ENCODE data around the gene HPSE2. TPM values are rescaled to one million over a fixed set of nuclear protein-coding genes. Genes with fewer than 3 reads are reported as not detected.

HPSE2 gene
- total and polyA plus RNA-seq, 4 donors = 0.05 TPM; not detected in 3

GRCh38 chr10:98613446-98613845 is 622.2 kb downstream of the HPSE2 start:
- Histone ChIP-seq H3K36me3 (ENCODE audit: control insufficient read depth in 4 of 4, insufficient read depth in 3 of 4, low read depth in 1 of 4, low read length in 3 of 4) (no peaks in the 10 kb centered on the region), H3K4me1 (ENCODE audit: control insufficient read depth in 4 of 4, insufficient read depth in 4 of 4, low read length in 3 of 4) (no peaks in the 10 kb centered on the region), H3K27ac (ENCODE audit: low read depth in 1 of 2, low read length in 2 of 2) (no peak overlapping the region), H3K27me3 (ENCODE audit: control insufficient read depth in 4 of 4, insufficient read depth in 4 of 4, low read length in 3 of 4) (no peaks in the 10 kb centered on the region), H3K9ac (ENCODE audit: low read depth in 1 of 2, low read length in 2 of 2) (no peak overlapping the region), H3K9me3 (ENCODE audit: control insufficient read depth in 4 of 4, low read length in 3 of 4) (peaks cover 0 to 1% (median 0%) of the 10 kb centered on the region in 4 donors), H3K4me3 (ENCODE audit: low read depth in 1 of 3, low read length in 3 of 3) (no peak overlapping the region)
- 84% methylated on average over 1 of the region's 1 CpG for WGBS
- TF ChIP-seq ATF3 (IDR thresholded peaks at IDR 0.05) = no peak
- TF ChIP-seq EGR1 (IDR thresholded peaks at IDR 0.05; ENCODE audit: low read depth in 2 of 2) = no peak
- no peak for TF ChIP-seq RXRA (IDR thresholded peaks at IDR 0.05)
- no peak for TF ChIP-seq TAF1 (conservative IDR thresholded peaks at IDR 0.05)
- TF ChIP-seq JUND (IDR thresholded peaks at IDR 0.05) = no peak
- TF ChIP-seq YY1 (IDR thresholded peaks at IDR 0.05) = no peak
- TF ChIP-seq NR2F2 (IDR thresholded peaks at IDR 0.05) = no peak
- no peak for TF ChIP-seq MAX (IDR thresholded peaks at IDR 0.05)
- TF ChIP-seq GABPA (IDR thresholded peaks at IDR 0.05 in 1 of 2, conservative IDR thresholded peaks at IDR 0.05 in 1 of 2) = no peak
- no peak for DNase-seq (ENCODE audit: low spot score)

GRCh38 chr10:98611436-98611835 is 624.2 kb downstream of the HPSE2 start:
- Histone ChIP-seq H3K4me3 (ENCODE audit: low read depth in 1 of 3, low read length in 3 of 3) (no peak overlapping the region), H3K9me3 (ENCODE audit: control insufficient read depth in 4 of 4, low read length in 3 of 4) (no peaks in the 10 kb centered on the region), H3K4me1 (ENCODE audit: control insufficient read depth in 4 of 4, insufficient read depth in 4 of 4, low read length in 3 of 4) (no peaks in the 10 kb centered on the region), H3K9ac (ENCODE audit: low read depth in 1 of 2, low read length in 2 of 2) (no peak overlapping the region), H3K27ac (ENCODE audit: low read depth in 1 of 2, low read length in 2 of 2) (no peak overlapping the region), H3K36me3 (ENCODE audit: control insufficient read depth in 4 of 4, insufficient read depth in 3 of 4, low read depth in 1 of 4, low read length in 3 of 4) (no peaks in the 10 kb centered on the region), H3K27me3 (ENCODE audit: control insufficient read depth in 4 of 4, insufficient read depth in 4 of 4, low read length in 3 of 4) (peaks cover 0 to 3% (median 0%) of the 10 kb centered on the region in 4 donors)
- DNase-seq (ENCODE audit: low spot score) = no peak
- WGBS = 60% methylated on average over 2 of the region's 2 CpGs
- no peak for TF ChIP-seq NR2F2 (IDR thresholded peaks at IDR 0.05)
- TF ChIP-seq ZBTB33 (IDR thresholded peaks at IDR 0.05) = no peak
- TF ChIP-seq SP1 (IDR thresholded peaks at IDR 0.05) = no peak
- no peak for TF ChIP-seq FOXA2 (IDR thresholded peaks at IDR 0.05)
- no peak for TF ChIP-seq FOXA1 (IDR thresholded peaks at IDR 0.05)
- TF ChIP-seq JUND (IDR thresholded peaks at IDR 0.05) = no peak
- TF ChIP-seq MAX (IDR thresholded peaks at IDR 0.05) = no peak
- TF ChIP-seq YY1 (IDR thresholded peaks at IDR 0.05) = no peak
- no peak for TF ChIP-seq EGR1 (IDR thresholded peaks at IDR 0.05; ENCODE audit: low read depth in 2 of 2)
- TF ChIP-seq GABPA (IDR thresholded peaks at IDR 0.05 in 1 of 2, conservative IDR thresholded peaks at IDR 0.05 in 1 of 2) = no peak
- no peak for TF ChIP-seq CTCF (IDR thresholded peaks at IDR 0.05; ENCODE audit: low read depth, low read length, missing input control)
- no peak for TF ChIP-seq HNF4G (IDR thresholded peaks at IDR 0.05)
- TF ChIP-seq TAF1 (conservative IDR thresholded peaks at IDR 0.05) = no peak
- TF ChIP-seq RXRA (IDR thresholded peaks at IDR 0.05) = no peak
- TF ChIP-seq HNF4A (conservative IDR thresholded peaks at IDR 0.05) = no peak
